NCI-H187 (cell line): Measurements from ENCODE around the gene MRPL55.

ENCODE experiments used
- DNase-seq, 2 experiments: peaks; one replicate each; lab custom pipeline; 2025; lab: John Stamatoyannopoulos, UW

Gene MRPL55

DNA sequence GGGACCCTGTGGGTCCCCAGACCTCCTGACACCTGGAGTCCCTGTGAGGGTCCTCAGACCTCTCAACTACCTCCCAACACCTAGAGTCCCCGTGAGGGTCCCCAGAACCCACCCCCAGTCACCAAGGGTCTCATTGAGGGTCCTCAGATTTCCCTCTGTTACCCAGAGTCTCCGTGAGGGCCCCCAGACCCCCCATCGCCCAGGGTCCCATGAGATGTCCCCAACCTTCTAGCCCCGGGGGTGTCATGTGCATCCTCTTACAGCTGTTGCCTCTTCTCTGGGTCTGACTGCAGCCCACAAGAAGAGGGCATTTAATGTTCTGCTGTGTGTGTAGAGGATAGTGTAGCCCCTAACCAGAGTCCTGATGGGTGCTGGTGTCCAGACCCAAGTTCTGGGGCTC, 38.7 kb upstream of the MRPL55 start:
- DNase-seq = no peak

DNA sequence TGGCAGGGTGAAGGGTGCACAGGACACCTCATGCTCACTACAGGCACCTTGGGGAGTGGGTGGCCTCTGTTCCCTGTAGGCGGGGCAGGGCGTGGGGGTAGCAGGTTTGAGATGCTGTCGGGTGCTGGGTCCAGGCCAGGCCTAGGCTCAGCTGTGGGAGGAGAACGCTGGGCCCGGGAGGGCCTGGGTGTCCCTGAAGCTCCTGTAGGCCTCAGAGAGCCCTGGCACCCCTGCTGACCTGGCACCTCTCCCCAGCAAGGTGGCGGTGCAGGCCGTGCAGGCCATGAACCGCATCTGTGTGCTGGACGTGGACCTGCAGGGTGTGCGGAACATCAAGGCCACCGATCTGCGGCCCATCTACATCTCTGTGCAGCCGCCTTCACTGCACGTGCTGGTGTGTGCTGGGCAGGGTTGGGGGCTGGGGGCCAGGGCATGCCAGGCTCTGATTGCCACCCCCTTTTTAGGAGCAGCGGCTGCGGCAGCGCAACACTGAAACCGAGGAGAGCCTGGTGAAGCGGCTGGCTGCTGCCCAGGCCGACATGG, 38.1 kb upstream of the MRPL55 start:
- no peak for DNase-seq

DNA sequence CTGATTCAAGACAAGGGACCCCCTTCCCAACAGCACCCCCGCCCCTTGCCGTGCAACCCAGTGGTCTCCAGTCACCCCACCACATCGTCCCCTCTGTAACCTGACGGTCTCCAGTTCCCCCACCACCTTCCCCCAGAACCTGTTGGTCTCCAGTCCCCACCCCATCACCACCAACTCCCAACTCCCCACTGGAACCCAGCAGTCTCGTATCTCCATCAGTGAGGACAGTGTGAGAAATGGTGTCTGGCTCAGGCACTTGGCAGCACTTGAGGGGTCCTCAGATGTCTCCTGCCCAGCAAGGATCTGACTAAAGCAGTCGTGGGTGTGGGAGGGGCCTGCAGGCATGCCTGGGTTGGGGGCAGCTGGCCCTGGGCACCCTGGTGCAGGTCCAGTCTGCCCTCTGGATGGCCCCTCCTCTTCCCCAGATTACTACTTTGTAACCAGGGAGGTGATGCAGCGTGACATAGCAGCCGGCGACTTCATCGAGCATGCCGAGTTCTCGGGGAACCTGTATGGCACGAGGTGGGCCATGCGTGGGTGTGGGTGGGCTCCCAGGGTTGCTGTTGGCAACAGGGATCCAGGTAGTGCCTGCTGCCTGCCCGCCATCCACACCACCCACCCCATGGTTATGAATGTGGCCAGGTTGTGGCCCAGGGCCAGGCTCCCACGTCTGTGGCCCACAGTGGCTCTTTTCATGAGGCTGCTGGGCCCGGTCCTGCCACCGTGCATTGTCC, 37.5 kb upstream of the MRPL55 start:
- DNase-seq = no peak

DNA sequence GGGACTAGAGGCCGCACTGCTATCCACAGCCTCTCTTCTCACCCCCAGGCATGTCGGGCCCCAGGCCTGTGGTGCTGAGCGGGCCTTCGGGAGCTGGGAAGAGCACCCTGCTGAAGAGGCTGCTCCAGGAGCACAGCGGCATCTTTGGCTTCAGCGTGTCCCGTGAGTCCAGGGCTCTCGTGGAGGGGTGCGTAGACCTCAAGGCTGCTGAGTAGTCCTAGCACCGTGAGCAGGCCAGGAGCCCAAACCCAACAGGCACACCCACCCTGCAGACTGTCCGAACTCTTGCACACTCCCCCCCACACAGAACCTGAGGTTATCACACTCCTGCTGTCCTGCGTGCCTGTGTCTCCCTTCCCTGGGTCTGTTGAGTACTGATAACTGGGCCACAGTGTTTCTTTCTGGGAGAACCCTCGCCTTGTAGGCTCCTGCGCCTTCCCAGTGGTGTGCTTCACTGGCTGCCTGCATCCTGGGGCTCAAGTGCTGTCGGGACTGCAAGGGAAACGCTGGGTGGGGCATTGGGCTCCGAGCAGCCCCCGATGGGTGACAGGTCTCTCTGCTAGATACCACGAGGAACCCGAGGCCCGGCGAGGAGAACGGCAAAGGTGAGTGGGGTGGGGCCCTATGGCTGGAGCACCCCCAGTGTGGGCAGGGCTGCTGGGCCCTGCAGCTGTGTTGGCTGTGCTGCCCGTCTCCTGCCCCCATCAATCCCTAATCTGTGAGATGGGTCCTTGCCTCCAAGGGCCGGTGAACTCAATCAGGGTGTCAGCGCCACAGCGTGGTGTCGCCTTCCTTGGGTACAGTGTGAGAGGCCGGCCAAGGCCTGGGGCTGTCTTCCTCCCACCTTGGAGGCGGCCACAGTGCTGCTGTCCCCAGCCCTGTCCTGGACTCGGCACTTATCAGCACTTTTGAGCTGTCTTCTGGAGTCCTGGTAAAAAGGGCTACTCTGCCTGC, 36.6 kb upstream of the MRPL55 start:
- no peak for DNase-seq

DNA sequence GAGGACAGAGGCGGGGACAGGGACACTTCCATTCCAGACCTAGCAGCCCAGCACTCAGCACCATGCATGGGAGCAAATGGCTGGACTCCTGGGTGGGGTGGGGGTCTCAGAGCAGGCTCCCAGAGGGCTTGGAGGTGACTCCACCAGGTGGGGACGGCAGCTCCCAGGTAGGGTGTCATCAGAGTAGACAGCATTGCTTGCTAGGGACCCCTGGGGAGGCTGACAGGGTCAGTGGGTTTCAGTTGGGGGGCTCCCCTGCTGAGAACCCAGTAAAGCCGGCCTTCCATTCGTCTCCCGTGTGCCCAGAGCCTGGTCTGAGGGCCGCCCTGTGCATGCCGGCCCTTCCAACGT, 35.9 kb upstream of the MRPL55 start:
- no peak for DNase-seq

DNA sequence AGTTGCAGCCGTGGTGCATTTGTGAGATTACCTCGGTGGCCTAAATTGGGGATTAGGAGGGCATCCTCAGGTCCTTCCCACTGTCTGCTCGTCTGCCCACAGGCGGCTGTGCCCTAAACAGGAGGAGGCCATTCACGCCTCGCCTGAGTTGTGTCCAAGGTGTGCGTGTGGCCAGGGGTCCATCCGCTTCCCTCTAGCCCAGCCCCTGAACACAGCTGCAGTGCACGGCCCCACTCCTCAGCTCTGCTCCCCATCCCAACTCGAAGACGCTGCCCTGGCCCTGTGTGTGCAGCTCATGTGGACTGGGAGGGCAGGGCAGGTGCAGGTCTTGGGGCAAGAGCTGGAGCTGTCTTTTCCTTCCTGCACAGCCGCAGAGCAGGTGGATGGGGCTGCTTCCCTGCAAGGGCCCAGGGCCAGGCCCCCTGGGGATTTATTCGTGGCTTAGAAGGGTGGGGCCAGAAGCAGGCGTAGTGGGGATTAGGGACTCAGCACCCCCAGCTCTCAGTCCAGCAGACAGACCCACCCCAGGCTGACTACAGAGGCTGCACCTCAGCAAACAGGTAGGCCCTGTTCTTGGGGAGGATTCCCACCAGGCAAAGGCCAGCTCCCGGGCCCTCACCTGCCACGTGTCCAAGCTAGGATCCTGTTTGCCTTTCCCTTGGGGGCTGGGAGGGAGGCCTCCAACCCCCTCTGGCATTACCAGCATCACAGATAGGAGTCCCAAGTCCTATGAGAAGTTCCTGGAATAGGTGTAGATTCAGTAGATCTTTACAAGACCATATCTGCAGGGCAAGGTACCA, 35.3 kb upstream of the MRPL55 start:
- DNase-seq = no peak

DNA sequence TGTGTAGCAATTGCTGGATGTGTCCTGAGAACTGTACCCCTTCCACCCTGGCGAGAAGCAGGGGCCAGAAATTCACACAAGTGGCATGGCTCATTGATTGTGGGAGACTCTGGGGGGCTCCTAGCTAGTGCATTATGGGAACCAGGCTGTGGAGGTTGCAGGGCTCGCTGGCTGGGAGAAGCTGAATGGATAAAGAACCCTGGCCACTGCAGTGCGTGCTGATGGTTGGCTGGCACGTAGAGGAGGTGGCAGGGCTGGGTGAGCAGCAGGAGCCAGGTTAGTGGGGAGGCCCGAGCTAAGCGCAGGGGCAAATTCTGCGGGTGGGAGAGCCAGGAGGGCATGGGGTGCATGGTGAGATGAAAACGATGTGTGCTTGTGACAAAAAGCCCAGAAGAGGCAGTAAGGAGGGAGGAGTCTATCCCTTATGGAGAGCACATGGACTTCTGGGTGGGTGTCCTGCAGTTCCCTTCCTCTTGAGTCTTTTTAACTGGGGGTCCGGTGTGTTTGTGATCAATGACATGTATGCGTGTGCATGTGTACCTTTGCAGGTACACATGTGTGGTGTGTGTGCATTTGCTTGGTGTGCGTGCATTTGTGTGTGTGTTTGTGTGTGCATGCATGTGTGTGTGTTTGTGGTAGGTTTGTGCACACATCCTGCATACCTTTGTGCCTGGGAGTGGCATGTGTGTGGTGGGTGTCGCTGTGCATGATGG, 34.5 kb upstream of the MRPL55 start:
- no peak for DNase-seq

DNA sequence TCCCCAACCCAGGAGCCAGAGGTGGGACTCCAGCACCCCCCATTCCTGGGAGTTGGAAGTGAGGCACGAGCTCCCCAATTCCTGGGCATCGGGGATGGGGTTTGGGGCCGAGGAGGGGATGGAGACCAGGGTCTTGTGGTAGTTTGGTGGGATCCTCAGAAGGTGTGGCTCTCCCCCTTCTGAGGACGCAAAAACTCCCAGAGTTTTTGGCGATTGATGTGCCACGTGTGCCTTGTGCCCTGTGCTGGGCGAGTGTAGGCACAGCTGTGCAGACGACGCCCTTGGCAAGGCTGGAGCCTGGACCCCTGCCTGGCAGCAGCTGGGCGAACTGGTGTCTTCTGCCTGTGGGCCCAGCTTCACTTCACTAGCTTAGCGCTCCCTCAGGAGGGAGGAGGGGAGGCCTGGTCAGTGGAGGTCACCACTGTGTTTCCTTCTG, 33.6 kb upstream of the MRPL55 start:
- no peak for DNase-seq

DNA sequence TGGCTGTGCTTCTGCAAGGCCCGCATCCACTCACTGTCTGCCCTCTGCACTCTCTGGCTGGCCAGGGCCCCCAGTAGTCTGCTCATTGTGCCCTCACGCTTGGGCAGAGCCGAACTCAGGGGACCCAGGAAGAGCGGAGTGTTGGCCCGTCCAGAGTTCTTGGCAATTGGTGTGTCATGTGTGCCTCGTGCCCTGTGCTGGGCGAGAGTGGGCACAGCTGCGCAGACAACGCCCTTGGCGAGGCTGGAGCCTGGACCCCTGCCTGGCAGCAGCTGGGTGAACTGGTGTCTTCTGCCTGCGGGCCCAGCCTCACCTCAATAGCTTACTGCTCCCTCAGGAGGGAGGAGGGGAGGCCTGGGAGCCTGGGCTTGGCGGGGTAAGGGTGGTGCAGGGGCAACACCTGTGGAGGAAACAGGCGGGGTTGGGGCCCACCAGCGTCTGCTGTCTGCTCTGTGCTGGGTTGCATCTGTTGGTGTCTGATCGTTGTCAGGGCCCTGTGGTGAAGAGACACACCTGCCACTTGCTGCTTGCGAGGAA, 33.1 kb upstream of the MRPL55 start:
- no peak for DNase-seq

DNA sequence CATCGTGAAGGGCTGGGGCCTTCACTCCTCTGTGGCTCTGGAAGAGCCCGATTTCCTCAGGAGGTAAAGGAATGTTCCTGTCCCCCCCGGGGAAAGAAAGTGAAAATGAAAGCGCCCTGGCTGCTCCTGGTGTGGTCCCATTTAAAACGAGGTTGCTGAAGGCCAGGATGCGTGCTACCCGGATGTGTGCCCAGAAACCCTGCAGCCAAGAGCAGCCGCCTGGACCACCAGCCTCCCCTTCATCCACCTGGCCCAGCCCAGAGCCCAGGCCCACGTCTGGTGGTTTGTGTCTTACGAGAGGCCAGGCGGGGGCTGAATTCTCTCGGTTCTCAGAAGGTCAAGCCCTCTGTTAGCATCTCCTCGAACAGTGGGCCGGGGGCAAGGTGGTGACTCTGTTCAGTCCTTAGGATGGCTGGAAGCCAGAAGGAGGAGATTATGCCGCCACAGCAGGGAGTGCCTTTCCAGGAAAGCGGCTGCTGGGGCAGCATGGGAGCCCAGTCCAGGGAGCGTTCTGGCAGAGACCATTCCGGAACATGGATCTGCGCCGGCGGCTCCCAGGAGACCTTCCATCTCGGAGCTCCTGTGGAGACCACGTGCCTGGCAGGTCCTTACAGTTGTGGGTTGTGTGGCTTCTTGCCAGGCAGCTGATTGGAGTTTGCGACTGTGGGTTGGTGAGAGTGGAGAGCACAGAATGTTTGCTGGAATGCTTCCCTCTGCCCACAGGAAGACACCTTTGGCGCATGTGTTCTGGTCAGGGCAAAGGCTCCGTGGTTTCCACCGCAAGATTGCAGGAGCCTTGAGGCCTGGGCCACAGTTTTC, 32.3 kb upstream of the MRPL55 start:
- no peak for DNase-seq

DNA sequence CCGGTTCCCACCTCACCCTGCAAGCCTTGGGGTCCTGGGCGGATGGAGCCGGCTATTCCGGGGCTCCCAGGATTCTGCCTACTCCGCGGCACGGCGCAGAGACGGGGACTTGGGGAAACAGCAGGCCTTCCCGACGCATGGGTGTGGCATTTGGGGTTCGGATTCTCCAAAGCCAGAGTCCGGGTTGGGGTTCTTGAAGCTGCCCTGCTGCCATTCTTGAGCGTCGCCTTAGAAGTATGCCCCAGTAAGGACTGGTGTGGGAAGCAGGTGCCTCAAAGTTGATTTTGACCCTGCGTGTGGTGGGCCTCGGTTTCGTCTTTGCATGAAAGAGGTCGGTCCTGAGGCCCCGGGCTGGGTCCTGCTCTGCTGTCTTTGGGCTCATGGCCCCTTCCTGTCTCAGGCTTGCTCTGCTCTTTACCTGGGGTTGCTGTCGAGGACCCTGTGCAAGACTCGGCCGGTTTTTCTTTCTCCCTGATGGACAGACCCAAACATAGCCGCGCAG, 31.7 kb upstream of the MRPL55 start:
- no peak for DNase-seq

DNA sequence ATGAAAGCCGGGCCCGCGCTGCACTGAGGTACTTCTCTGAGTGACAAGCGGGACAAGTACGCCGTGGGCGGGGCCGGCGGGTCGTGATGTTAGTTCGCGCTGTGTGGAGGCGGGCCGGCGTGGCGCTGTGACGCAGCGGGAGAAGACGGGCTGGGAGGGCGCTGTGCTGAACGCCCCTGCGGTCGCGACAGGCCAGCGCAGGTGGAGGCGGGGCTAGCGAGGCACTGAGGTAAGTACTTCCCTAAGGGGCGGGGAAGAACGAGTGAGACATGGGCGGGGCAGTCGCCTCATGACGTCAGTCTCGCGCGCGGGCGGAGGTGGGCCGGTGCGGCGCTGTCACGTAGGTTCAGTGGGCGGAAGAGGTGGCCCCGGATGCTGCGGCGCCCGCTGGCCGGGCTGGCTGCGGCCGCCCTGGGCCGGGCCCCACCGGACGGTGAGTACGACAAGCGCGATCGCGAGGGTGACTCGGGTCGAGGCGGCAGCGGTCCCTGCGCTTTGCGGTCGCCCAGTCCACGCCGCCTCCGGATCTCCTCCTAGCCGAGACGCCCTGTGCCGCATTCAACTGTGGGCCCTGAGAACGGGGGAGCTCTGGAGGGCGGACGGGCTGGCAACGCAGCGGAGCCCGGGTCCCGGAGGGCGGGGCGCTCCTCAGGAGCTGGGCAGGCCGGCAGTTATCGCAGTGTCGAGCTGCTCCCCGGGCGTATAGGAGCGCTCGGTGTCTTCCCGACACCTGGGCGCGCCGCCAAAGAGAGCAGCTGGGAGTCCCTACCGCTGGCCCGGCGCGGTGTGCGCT, 31.0 kb upstream of the MRPL55 start, which contains the start of gene GUK1:
TSS of gene GUK1 (plus strand) at position 349 of the 793 bp plus-strand sequence. CDS start at position 373, 24 bp downstream.
- DNase-seq = peak; percentile 94 to 96

DNA sequence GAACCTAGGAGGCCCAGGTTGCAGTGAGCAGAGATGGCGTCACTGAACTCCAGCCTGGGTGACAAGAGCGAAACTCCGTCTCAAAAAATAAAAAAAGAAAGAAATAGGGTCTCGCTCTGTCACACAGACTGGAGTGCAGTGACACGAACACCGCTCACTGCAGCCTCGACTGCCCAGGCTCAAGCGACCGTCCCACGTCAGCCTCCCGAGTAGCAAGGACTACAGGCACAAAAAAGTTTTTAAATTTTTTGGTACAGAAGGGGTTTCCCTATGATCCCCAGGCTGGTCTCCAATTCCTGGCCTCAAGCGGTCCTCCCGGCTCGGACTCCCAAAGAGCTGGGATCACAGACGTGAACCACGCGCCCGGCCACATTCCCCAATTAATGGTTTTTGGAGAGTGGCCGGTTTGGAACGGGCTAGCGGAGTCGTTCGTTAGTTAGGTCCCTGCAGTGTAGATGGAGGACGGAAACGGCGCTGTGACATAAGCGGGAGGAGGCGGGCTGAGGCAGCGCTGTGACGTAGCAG, 30.4 kb upstream of the MRPL55 start:
- no peak for DNase-seq

DNA sequence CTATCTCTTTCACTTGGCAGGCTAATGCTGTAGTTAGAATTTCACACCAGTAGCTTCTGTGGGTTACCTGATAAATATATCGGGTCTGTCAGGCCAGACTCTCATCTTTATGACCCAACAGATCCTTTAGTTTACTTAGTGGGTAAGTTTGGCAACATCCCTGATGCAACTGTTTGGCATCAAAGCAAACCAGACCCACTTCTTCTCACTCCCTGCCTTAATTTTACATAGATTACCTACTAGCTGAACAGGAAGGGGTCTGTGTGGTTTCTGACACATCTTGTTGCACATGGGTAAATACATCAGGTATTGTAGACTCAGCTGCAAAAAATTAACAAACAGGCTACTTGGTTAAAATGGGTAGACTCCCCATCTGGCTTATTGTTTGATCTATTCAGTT, 27.8 kb upstream of the MRPL55 start:
- no peak for DNase-seq

DNA sequence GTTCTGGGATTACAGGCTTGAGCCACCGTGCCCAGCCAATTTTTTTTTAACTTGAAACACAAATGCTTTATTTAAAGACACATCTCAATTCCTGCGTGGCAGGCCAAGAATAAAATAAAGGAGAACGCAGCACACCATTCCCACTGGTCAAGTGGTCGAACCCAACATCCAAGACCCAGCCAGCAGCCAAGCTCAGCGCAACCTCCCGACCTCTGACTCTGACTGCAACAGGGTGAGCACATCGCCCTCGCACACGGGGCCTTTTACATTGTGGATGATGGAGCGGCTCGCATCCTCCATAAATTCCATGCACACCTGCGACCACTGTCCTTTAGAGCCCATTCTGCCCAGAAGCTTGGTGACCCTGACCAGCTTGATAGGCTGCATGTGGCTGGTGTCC, 25.5 kb upstream of the MRPL55 start:
- no peak for DNase-seq

DNA sequence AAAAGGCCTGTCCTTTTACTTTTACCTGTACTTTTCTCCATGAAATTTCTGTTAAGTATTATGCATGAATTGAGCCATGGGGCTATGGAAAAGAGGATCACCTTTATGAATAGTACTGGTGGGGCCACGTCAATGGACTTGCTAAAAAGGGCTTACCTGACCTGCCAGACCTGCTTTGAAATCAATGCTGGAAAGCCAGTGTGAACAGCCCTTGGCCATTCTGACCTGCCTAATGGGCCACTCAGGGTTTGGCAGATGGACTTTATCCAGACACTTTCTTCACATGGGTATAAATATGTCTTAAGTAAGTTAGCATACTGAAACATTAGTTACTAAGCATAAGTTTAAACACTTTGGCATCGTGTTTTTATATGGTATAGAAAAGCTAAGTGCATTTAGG, 22.7 kb upstream of the MRPL55 start:
- no peak for DNase-seq

DNA sequence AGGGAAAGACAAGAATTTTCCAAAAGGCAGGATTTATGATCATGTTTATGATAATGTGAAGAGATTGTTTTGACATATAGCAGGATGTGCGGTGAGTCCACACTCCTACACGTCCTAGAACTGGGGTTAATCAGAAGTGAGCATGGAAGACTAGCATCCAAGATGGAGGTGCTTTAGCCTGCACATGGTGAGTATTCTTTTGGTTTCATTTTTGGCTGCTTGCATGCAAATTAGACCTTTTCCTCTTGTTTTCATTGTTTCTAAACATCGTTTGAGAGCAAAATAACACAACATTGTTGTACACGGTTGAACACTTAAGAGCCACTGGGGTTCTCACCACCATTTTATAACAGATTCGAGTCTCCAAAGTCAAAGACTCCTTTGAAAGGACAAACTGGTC, 16.1 kb upstream of the MRPL55 start:
- DNase-seq = no peak

DNA sequence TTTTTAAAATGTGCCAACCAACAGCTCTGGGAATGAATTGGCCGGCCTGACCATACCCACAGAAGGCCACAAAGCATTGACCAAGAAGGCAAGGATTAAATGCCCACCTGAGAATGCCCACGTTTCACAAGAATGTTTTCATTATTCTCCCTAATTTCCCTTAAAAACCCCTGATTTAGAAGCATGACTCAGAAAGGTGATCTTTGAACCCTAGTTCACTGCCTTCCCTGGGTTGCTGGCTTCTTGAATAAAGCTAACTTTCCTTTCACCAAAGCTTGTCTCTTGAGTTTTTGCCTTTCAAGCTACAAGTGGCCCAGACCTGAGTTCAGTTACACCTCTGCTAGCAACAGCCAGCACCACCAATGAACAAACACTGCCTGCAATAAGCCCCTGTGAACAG, 14.4 kb upstream of the MRPL55 start:
- DNase-seq = no peak

DNA sequence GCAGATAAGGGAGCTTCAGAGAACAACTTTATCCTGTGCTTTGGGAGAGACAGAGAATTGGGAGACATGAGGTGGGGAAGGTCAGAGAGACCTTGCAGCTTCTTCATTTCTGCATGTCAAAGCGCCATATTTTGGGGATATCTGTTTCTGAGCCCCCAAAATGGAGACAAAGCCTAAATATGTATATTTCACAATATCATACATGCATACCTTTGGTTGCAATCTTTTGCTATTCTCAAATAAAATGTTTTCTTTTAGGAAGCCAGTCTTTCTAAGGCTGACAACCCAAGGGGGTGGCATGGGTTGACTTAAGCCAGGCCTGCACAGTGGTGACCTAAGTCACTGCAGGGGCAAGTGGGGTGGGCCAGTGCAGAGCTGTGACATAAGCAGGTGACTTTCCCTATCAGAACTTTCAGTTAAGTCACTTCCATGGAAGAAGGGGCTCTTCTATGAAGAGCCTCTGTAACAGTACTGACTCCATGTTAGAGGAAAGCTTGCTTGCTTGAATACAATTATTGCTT, 13.9 kb upstream of the MRPL55 start:
- DNase-seq = no peak
